ENCODE results near the gene LRRC53. TPM values are rescaled to one million over a fixed set of nuclear protein-coding genes. Genes with fewer than 3 reads are reported as not detected.
A peak's percentile ranks its signal among the peaks of the same experiment; 100 is the strongest.

The LRRC53 gene
- total and polyA plus RNA-seq, 2 of the 4 experiments (the other 2 are of a cell fraction): not detected

DNA sequence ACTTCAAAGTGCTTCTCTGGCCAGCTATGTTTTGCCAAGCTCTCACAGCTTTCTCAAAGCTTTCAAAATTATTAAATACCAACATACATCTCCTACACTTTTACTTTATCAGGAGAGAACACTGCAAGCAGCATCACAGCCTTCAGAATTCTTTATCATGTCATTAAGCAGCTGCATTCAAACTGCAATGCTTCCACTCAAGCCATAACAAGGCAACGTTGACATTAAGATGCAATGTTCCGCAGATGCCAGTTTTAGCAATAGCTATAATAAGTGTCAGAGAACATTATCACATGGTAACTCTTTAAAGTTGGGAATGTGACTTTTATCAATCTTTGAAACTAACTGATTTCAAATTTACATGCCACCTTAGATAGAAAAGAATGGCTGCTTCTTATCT, 91.9 kb downstream of the LRRC53 start:
- Histone ChIP-seq H3K9me3 (ENCODE audit: control insufficient read depth, insufficient read depth, low read length) (no peaks in the 10 kb centered on the region), H4K91ac (ENCODE audit: insufficient read depth, low read depth, low read length) (peak overlapping the region; percentile 19; the same call in 1 of the 2 replicates), H2AK5ac (ENCODE audit: low read depth, low read length) (no peak overlapping the region), H2BK120ac (ENCODE audit: low read depth, low read length) (peak overlapping the region; percentile 25; the same call in 1 of the 2 replicates), H3K27ac (ENCODE audit: insufficient read depth, low read length) (no peak overlapping the region), H3K4me1 (ENCODE audit: control insufficient read depth, insufficient read depth, low read length) (peaks cover 8% of the 10 kb centered on the region; the same call in 1 of the 2 replicates), H4K8ac (ENCODE audit: low read depth in 2 of 2, low read length in 2 of 2) (no peak overlapping the region), H2BK5ac (ENCODE audit: low read depth, low read length, poor library complexity, severe bottlenecking) (peak overlapping the region; percentile 44), H3K27me3 (ENCODE audit: control insufficient read depth, insufficient read depth, low read length) (no peaks in the 10 kb centered on the region), H3K14ac (replicated peaks; ENCODE audit: low read depth, low read length) (no peak overlapping the region), H4K5ac (ENCODE audit: low read depth, low read length) (no peak overlapping the region; the same call in 1 of the 2 replicates), H3K9me1 (ENCODE audit: insufficient read depth, low read length) (no peaks in the 10 kb centered on the region), H3K4me3 (ENCODE audit: insufficient read depth, low read depth, low read length) (no peak overlapping the region), H2AFZ (replicated peaks; ENCODE audit: low read length, poor library complexity) (no peak overlapping the region), H3K36me3 (ENCODE audit: control insufficient read depth, insufficient read depth, low read length) (no peaks in the 10 kb centered on the region), H3K23ac (ENCODE audit: low read depth, low read length) (no peak overlapping the region), H2AK9ac (replicated peaks; ENCODE audit: low read depth, low read length, poor library complexity) (no peak overlapping the region), H4K20me1 (ENCODE audit: insufficient read depth, low read length) (no peaks in the 10 kb centered on the region), H3K18ac (ENCODE audit: low read depth, low read length) (peak overlapping the region; percentile 14; the same call in 1 of the 2 replicates), H3K9ac (ENCODE audit: low read depth, low read length) (no peak overlapping the region), H2BK15ac (ENCODE audit: low read depth, low read length) (no peak overlapping the region), H2BK20ac (ENCODE audit: low read depth, low read length) (no peak overlapping the region), H3K56ac (ENCODE audit: extremely low read depth, insufficient read depth, low read length) (no peak overlapping the region), H3K79me1 (ENCODE audit: low read depth in 1 of 2, low read length in 2 of 2) (no peaks in the 10 kb centered on the region), H3K4me2 (ENCODE audit: low read depth, low read length) (no peak overlapping the region), H3K4ac (ENCODE audit: low read depth, low read length) (no peak overlapping the region)
- ATAC-seq (ENCODE audit: low read depth) (no peak), DNase-seq (no peak)
- in situ Hi-C loops (cut with MboI; ENCODE audit: low sequenced_read_pairs) (no loop called here), dilution Hi-C loops (cut with HindIII; ENCODE audit: low sequenced_read_pairs, unreplicated experiment) (no loop called here), intact Hi-C loops (cut with micrococcal nuclease) (no loop called here)
- ChIA-PET POLR2A (ENCODE audit: unreplicated experiment) (no interaction called here), CTCF (no interaction called here)
- BruUV-seq (replicated peaks): no TSS peak
- TF ChIP-seq RAD21 (IDR thresholded peaks at IDR 0.05; ENCODE audit: low read length) (no peak), USF2 (IDR thresholded peaks at IDR 0.05; ENCODE audit: low read depth, low read length) (no peak)
- WGBS, 2 experiments (ENCODE audit: extremely low coverage in 2 of 2, insufficient read length in 1 of 2): no CpG with 5 or more reads among the region's 2 CpGs

Other genes with a start within 250 kb of the LRRC53 start
- not detected in 2 replicates for gene ERICH3, start 161.2 kb upstream of the LRRC53 start, total RNA-seq (2012; rRNA removed)
- not detected in 2 replicates for gene ERICH3, start 161.2 kb upstream of the LRRC53 start, polyA plus RNA-seq (2012; rRNA removed)
- 43.4 and 60.3 TPM in 2 replicates for gene CRYZ, start 220.4 kb upstream of the LRRC53 start, total RNA-seq (2012; rRNA removed)
- gene CRYZ, start 220.4 kb upstream of the LRRC53 start, polyA plus RNA-seq (2012; rRNA removed): 31.4 and 40.6 TPM in 2 replicates
- 16.5 and 23.9 TPM in 2 replicates for gene TYW3, start 220.5 kb upstream of the LRRC53 start, total RNA-seq (2012; rRNA removed)
- gene TYW3, start 220.5 kb upstream of the LRRC53 start, polyA plus RNA-seq (2012; rRNA removed): 8.1 and 9.3 TPM in 2 replicates